NCI-H524 treated with DMSO at 0.1 percent for 48 hours (cell line): ENCODE measurements around the gene CDX4.
"Not testable (repeated sequence)": the region's sequence is repeated elsewhere in the genome, so short reads cannot be mapped to it uniquely, and the experiment has no call there.

Experiments
- DNase-seq: peaks from one replicate; lab custom pipeline; 2025; lab: John Stamatoyannopoulos, UW

The CDX4 gene, protein sequence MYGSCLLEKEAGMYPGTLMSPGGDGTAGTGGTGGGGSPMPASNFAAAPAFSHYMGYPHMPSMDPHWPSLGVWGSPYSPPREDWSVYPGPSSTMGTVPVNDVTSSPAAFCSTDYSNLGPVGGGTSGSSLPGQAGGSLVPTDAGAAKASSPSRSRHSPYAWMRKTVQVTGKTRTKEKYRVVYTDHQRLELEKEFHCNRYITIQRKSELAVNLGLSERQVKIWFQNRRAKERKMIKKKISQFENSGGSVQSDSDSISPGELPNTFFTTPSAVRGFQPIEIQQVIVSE

GRCh38 chrX:73446831-73447230 is at the start of gene CDX4:
Gene CDX4 (plus strand): TSS chrX:73447053. CDS start chrX:73447254, 201 bp downstream.
- DNase-seq, result no peak

DNA sequence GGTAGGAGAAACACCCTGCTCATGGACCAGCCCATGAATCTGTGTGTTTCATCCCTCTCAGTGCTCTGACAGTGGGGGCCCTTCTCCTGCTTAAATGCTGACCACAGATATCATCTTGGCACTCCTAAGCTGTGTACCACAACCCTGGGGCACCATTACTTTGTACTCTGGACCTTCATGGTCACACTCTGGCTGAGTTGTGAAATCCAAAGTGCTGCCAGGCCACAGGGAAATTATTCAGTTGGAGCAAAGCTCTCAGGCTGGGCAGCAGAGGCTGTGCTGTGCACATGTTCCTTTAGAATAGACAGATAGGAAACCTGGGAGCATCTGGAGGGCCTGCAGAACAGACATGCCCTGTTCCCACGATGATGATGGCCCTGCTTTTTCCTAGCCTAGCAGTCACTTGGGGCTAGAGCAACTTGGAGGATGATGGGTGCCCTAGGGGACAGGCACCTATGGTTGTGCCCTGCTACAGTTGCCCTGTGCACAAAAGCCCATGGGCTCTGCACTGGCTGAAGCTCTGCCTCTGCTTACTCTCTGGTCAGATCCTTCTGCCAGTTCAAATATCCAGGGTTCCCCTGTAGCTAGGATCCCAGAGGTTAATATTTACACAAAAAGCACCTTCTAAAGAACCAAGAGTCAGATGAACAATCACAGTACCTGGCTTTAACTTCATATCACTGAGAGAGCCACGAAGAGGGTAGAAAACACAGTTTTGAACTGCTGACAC is 48.5 kb upstream of the CDX4 start:
- DNase-seq, result no peak

DNA sequence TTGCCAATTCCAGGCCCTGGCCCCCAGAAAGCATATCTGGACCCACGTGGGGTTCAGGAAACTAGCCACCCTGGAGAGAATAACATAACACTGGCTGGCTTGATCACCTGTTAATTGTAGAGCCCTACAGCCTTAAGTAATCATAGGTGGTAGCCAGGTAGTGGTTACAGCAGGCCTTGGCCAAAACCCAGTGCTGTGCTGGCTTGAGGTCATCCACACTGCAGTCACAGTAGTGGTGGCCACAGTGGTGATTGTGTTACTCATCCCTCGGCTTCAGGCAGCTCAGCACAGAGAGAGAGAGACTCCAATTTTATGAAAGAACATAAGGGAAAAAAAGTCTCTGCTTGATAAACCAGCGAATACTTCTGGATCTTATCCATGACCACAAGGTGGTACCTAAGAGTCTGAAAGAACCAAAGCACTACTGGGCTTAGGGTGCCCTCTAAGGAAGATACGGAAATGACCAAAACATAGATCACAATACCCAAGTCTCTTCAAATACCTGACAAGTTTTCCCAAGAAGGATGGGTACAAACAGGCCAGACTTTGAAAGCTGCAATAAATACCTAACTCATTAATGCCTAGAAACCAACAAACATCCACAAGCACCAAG is 46.6 kb upstream of the CDX4 start:
- no peak for DNase-seq

- DNase-seq, result no peak
Measured at GRCh38 chrX:73401591-73402266, 45.1 kb upstream of the CDX4 start.

- no peak for DNase-seq
Measured at GRCh38 chrX:73412930-73413329, 33.9 kb upstream of the CDX4 start.

- no peak for DNase-seq
Measured at GRCh38 chrX:73447311-73447794, 500 bp downstream of the CDX4 start.

DNA sequence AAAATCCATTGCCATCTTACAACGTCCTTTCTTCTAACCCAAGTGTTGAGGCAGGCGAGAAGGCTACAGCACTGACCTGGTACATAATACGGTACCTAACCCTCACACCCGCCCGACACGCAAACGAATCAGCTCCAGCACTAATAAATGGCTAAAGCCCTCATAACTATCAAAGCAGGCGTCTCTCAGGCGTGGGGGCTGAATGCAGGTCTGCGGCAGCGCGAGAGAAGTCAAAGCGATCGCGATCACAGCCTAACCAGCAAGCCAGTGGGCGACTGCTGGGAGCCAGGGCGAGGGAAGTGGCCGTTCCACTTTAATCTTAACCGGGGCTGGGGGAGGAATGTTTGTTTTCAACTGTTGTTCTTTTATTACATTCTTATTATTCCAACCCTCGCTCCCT is 1.5 kb downstream of the CDX4 start:
- no peak for DNase-seq

DNA sequence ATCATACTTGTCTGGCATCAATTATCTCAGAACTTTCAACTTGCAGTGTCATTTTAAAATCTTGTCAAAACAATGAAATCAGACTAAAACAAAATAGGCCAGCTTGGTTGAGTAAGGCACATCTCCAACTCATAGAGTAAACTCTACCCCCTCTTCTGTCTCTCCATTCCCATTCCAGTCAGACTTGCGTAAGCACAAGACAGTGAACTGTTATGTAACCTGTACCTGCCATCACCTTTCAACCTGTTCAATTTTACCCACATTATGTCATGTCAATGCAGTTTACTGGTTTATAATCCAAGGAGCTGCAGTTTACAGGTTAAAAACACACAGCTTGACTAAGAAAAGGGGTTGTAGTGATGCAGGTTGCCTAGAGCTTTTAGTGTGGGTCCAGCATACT is 8.3 kb downstream of the CDX4 start:
- no peak for DNase-seq

DNA sequence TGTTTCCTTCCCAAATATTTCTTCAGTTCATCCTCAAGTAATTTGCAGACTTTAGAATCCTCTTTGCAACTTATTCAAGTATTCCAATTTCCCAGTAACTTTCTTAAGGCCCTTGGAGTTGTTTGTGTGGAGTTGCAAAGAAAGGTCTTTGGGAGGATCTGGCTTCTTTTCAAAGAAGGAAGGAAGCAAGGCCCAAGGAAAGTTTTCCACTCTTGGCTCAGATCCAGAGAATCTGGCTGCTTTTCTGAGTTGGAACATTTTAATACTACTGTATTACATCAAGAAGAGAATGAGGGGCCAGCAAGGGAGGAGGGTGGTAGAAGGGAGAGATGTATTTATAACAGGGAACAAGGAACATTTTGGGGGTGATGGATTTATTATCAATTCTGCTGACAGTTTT is 10.5 kb downstream of the CDX4 start:
- no peak for DNase-seq

DNA sequence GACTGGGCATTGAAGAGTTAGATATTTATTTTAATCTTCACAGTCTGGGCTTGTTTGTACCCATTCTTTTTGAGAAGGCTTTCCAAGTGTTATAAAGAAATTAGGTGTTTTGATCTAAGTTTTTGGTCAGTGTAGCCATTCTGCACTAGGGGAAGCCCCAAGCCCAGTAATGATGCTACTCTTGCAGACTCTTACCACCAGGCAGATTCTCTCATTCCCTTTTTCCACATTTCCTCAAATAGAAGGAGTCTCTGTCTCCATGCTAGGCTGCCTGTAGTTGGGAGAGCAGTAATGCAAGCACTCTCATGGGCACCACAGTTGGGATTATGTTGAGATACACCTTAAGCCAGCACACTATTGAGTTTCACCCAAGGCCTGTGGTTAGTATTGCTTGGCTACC is 21.5 kb downstream of the CDX4 start:
- no peak for DNase-seq

- no peak for DNase-seq
Measured at GRCh38 chrX:73478961-73479360, 32.1 kb downstream of the CDX4 start.

DNA sequence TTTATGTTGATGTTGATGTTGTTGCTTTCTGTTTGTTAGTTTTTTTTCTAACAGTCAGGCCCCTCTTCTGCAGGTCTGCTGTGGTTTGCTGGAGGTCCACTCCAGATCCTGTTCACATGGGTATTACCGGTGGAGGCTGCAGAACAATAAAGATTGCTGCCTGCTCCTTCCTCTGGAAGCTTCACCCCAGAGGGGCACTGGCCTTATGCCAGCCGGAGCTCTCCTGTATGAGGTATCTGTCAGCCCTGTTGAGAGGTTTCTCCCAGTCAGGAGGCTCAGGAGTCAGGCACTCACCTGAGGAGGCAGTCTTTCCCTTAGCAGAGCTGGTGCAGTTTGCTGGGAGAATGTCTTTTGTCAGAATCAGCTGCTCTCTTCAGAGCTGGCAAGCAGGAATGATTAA is 34.7 kb downstream of the CDX4 start:
- no peak for DNase-seq

DNA sequence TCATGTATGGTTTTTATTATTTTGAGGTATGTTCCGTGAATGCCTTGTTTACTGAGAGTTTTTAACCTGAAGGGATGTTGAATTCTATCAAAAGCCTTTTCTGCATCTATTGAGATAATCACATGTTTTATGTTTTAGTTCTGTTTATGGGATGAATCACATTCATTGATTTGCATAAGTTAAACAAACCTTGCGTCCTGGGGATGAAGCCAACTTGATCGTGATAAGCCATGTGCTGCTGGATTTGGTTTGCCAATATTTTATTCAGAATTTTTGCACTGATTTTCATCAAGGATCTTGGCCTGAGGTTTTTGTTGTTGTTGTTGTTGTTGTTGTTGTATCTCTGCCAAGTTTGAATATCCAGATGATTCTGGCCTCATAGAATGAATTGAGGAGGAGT is 43.8 kb downstream of the CDX4 start:
- no peak for DNase-seq

DNA sequence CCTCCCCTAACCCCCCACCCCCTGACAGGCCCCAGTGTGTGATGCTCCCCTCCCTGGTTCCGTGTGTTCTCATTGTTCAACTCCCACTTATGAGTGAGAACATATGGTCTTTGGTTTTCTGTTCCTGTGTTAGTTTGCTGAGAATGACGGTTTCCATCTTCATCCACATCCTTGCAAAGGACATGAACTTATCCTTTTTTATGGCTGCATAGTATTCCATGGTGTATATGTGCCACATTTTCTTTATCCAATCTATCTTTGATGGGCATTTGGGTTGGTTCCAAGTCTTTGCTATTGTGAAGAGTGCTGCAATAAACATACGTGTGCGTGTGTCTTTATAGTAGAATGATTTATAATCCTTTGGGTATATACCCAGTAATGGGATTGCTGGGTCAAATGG is 45.3 kb downstream of the CDX4 start:
- DNase-seq, result not testable (repeated sequence)
